Measurements from ENCODE around the gene ARPC3.
"Not testable (repeated sequence)": the region's sequence is repeated elsewhere in the genome, so short reads cannot be mapped to it uniquely, and the experiment has no call there.

Gene ARPC3

DNA sequence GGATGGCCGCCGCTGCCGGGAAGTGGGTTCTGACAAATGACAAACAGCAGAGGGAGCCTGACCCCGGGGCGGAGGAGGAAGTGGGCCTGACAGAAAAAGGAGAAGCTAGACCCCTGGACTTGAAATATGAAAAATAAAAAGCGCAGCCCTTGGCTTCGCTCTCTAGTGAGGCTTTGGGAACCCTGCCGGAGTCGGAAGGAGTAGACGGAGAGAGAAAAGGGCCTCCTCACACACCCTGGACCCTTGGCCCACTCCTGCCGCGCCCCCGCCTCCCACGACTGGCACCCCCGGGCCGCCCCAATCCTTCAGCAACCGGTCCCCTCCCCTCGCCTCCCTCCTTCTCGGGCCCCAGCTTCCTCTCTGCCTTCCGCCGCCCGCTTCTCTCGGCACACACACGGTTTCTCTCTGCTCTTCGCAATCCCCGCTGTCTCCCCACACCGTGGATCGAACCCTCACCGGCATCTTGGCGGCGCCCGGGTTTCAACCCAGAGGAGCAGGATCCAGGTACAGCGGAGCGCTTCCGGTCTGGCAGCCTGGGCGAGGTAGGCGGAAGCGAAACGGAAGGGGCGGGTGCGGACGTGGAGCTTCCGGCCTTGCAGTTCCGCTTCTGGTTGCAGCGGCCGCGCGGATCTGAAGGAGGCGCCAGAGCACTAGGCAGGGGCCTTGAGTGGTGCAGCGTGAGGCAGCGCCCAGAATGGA lies at the start of gene ARPC3:
Gene ARPC3 (minus strand): TSS at position 539 of the 699 bp plus-strand sequence. CDS start 77 bp downstream, at position 462.
- peak; percentile 76 for DNase-seq

GRCh38 chr12:110498984-110499706 lies 49.0 kb upstream of the ARPC3 start:
- no peak for DNase-seq

- no peak for DNase-seq
Measured at GRCh38 chr12:110475426-110475825, 25.3 kb upstream of the ARPC3 start.

DNA sequence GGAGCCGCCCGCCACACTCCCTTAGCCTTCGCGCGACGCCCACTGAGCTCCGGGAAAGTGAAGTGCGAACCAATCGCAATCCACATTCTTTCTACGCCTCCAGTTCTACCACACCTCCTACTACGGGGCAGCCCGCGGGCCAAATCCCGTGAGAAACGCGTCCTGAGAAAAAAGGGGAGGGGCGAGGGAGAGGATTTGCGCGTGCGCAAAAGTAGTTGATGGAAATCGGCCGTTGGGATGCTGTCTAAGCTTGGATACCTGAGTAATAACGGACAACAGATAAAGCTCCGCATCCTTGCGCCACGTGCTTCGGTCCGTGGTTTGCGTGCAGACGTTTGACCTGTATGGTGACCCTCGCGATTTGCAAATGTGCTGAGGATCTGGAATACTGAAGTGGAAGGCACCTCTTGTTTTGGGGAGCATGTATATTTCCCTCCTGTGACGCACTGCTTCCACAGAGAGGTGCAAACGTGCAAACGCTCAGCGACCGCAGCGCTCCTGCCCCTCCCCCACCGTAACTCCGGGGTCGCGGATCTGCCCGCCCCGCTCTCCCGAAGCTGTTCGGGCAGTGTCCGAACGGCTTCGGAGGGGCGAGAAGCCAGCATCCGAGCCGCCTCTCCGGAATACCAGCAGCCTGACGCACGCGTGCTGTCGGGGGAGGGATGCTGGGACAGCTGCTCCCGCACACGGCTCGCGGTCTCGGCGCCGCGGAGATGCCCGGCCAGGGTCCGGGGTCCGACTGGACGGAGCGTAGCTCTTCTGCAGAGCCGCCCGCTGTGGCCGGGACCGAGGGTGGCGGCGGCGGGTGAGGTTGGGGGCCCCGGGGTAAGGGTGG lies 18.3 kb upstream of the ARPC3 start, which contains the start of the genes FAM216A and GPN3:
Gene FAM216A (plus strand): TSS at position 632 of the 835 bp plus-strand sequence. CDS start 31 bp downstream, at position 663.
Gene GPN3 (minus strand): TSS at position 44 of the 835 bp plus-strand sequence. CDS start 54 bp downstream, outside the sequence.
- DNase-seq: peak; percentile 99

DNA sequence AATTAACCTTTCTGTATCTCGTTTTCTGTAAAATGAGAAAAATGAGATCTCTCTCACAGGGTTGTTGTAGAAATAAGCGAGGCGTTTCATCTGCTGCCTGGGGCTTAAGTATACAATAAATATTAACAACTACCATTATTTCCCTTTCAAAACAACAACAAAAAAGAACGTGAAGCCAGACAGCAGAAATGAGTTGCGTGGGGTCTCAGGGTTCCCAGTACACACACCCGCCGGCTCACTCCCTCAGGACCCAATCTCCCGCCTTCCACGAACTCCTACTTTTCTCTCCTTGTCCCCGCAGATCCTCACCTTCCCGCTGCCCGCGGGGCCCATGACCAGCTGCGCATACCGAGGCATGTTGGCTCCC lies 17.7 kb upstream of the ARPC3 start:
- no peak for DNase-seq

GRCh38 chr12:110466791-110467190 lies 16.7 kb upstream of the ARPC3 start:
- DNase-seq: no peak

DNA sequence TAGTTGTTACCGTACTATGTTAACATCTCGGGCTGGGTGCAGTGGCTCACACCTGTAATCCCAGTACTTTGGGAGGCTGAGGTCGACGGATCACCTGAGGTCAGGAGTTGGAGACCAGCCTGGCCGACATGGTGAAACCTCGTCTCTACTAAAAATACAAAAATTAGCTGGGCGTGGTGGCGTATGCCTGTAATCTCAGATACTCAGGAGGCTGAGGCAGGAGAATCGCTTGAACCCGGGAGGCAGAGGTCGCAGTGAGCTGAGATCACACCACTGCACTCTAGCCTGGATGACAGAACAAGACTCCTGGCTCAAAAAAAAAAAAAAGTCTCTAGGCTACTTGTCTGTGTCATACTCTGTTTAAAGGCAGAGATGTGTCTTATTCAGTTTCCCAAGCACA lies 15.6 kb upstream of the ARPC3 start:
- DNase-seq: not testable (repeated sequence)

DNA sequence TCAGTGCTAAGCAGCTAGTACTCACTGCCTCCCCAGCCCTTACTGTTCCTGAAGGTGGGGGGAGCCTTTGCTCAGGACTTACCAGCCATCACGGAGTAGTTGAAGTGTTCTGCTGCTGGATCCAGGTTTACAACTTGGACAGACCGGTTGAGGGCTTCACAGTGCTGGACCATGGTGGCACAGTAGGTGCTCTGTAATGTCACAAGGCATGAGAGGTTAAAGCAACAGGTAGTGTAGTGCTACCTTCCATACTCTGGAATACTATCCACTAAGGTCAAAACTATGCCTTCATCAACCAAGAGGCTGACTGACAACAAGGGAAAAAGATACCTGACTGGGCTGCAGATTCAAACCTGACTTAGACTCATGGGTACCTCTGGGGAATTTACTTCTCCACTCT lies 14.9 kb upstream of the ARPC3 start:
- no peak for DNase-seq

- DNase-seq: not testable (repeated sequence)
Measured at GRCh38 chr12:110461189-110461588, 11.1 kb upstream of the ARPC3 start.

- no peak for DNase-seq
Measured at GRCh38 chr12:110458756-110459155, 8.6 kb upstream of the ARPC3 start.

- DNase-seq: no peak
Measured at GRCh38 chr12:110453569-110454296, 3.6 kb upstream of the ARPC3 start.

DNA sequence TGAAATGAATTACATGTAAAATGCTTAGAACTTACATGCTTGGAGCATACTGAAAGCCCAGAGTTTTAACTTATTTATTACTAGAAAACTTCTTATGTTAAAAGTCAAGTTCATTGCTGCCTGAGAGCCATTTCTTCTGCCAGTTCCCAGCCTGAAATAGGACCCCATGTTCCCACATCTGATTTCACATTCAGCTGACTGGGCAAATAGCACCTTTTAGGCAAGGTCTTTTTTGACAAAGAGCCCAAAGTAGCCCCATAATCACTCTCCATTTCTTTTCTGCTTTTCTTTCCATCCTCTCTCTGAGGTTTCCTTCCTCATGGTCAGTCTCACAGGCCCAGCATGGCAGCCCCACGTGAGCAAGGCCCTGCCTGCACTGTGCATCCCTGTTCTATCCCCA lies 1.1 kb upstream of the ARPC3 start:
- DNase-seq: no peak

DNA sequence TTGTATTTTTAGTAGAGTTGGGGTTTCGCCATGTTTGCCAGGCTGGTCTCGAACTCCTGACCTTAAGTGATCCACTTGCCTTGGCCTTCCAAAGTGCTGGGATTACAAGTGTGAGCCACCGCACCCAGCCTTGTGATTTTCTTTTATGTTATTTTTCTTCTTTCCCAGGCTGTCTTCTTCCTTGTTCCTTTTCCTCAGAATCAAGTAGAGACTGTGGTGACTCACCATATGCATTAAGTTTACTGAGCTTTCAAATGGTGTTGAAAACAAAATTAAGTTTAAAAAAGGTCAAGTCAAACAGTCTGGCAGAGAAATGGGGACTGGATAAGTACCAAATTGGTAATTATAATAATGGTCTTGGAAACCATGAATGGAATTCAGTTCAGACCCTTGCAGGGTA lies 5.7 kb downstream of the ARPC3 start:
- DNase-seq: no peak

- DNase-seq: no peak
Measured at GRCh38 chr12:110436231-110436630, 13.9 kb downstream of the ARPC3 start.

GRCh38 chr12:110431957-110432587 lies 18.1 kb downstream of the ARPC3 start:
- no peak for DNase-seq

- DNase-seq: not testable (repeated sequence)
Measured at GRCh38 chr12:110429676-110430075, 20.5 kb downstream of the ARPC3 start.

DNA sequence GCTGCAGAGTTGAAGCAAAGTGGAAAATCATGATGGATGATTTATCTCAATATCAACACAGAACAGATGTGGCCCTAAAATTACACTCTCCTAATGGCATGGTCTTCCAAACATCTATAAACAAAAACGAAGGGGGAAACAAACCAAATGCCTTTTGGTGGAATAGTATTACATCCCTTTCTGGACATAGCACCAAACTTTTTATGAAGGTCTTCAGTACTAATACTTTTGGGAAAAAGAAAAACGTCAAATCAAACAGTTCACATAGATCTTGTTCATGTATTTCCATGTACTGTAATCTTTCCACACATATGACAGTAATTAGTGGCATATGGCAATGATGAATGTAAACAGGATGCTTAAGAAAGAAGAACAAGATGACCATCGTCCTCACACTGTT lies 23.7 kb downstream of the ARPC3 start:
- DNase-seq: no peak

- DNase-seq: no peak
Measured at GRCh38 chr12:110424237-110424636, 25.9 kb downstream of the ARPC3 start.

DNA sequence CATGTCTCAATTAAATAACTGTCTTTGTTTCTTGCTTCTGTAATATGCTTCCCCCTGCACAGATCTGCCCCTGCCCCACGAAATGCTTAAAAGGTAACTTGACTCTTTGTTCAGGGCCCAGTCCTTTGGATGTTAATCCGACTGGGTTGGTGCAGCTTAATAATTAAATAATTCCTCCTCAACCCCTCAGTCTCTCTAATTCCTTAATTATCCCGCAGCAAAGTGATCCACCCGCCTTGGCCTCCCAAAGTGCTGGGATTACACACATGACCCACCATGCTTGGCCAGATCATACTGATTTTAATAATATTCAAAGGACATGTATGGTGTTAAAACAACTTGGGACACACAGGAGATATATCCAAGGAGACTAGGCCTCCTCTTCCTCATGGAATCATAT lies 28.4 kb downstream of the ARPC3 start:
- no peak for DNase-seq

- no peak for DNase-seq
Measured at GRCh38 chr12:110421159-110421661, 28.9 kb downstream of the ARPC3 start.

- DNase-seq: not testable (repeated sequence)
Measured at GRCh38 chr12:110420644-110421043, 29.5 kb downstream of the ARPC3 start.

- DNase-seq: not testable (repeated sequence)
Measured at GRCh38 chr12:110417113-110417512, 33.0 kb downstream of the ARPC3 start.
